ENCODE results near the gene MAP7.

The MAP7 gene

GRCh38 chr6:136370988-136371728 lies 179.1 kb downstream of the MAP7 start:
- no peak for DNase-seq

- DNase-seq = peak; percentile 14 to 52
These were observed 184.4 kb downstream of the MAP7 start for GRCh38 chr6:136365776-136366354.

GRCh38 chr6:136362421-136363356 lies 187.5 kb downstream of the MAP7 start:
- no peak for DNase-seq

GRCh38 chr6:136361787-136362186 lies 188.4 kb downstream of the MAP7 start:
- no peak for DNase-seq

- DNase-seq = no peak
These were observed 189.4 kb downstream of the MAP7 start for GRCh38 chr6:136360783-136361182.

GRCh38 chr6:136359851-136360250 lies 190.4 kb downstream of the MAP7 start:
- no peak for DNase-seq

GRCh38 chr6:136351518-136352110 lies 198.6 kb downstream of the MAP7 start:
- DNase-seq = no peak

- no peak for DNase-seq
These were observed 199.3 kb downstream of the MAP7 start for GRCh38 chr6:136350914-136351313.

- peak in 1 of 2 donors; percentile 10 for DNase-seq
These were observed 202.4 kb downstream of the MAP7 start for GRCh38 chr6:136347847-136348246.

- no peak for DNase-seq
These were observed 205.1 kb downstream of the MAP7 start for GRCh38 chr6:136345145-136345544.

- no peak for DNase-seq
These were observed 205.8 kb downstream of the MAP7 start for GRCh38 chr6:136344420-136344819.

- DNase-seq = no peak
These were observed 206.5 kb downstream of the MAP7 start for GRCh38 chr6:136343700-136344099.

- no peak for DNase-seq
These were observed 206.9 kb downstream of the MAP7 start for GRCh38 chr6:136343275-136343674.

GRCh38 chr6:136341967-136342366 lies 208.3 kb downstream of the MAP7 start:
- DNase-seq = no peak

GRCh38 chr6:136341367-136341766 lies 208.9 kb downstream of the MAP7 start:
- DNase-seq = no peak

- no peak for DNase-seq
These were observed 211.7 kb downstream of the MAP7 start for GRCh38 chr6:136338486-136338885.

GRCh38 chr6:136337606-136338005 lies 212.6 kb downstream of the MAP7 start:
- DNase-seq = no peak

- DNase-seq = no peak
These were observed 213.1 kb downstream of the MAP7 start for GRCh38 chr6:136337121-136337520.

- no peak for DNase-seq
These were observed 214.4 kb downstream of the MAP7 start for GRCh38 chr6:136335736-136336363.

- DNase-seq = no peak
These were observed 215.4 kb downstream of the MAP7 start for GRCh38 chr6:136334853-136335252.

GRCh38 chr6:136334465-136334846 lies 215.8 kb downstream of the MAP7 start:
- DNase-seq = no peak

GRCh38 chr6:136333824-136334464 lies 216.3 kb downstream of the MAP7 start:
- no peak for DNase-seq

Measured in CD4-positive, alpha-beta T cell treated with Interferon alpha-2 for 1 hour (primary cell).